Retina (tissue), 1 donor: ENCODE results near the gene NR2C1.

Experiments used
- DNase-seq: peaks from one replicate; pipeline ENCODE4 v3.0.0-alpha.2; 2016

NR2C1 gene

DNA sequence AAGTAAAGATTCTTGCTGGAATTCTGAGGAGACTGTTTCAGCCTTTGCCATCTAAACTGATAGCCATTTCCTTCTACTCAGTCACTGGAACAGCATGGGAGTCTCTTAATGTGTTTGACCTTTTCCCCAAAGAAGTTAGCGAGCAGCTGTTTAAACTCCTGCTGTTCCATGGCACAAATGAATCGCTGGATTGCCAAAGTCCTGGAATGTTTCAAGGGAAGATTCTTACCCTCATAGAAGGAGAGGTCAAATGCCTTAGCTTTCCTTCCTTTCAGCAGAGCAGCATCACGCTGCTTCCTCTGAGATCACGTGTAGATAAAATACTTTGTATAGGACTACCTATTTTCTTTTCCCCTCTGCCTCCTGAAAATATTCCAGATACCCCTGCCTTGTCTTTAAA lies 10.5 kb upstream of the NR2C1 start:
- DNase-seq = peak; percentile 20

DNA sequence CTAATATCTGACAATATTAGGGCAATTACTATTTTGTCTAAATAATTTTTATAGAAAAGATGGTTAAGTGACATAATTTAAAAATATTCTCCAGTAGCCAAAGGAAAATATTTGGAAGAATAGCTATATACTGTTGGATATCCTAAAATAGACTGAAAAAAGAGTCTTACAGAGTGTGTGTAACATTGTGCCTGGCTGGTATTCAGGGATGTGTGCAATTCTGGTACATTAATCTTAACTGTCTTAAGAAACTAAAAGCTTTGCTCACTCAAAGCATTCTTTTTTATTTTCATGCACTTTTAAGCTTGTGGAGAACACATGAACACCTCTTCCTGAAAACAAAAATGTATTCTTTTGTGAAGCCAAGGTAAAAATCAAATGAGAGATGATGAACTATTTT lies 10.1 kb upstream of the NR2C1 start:
- no peak for DNase-seq

DNA sequence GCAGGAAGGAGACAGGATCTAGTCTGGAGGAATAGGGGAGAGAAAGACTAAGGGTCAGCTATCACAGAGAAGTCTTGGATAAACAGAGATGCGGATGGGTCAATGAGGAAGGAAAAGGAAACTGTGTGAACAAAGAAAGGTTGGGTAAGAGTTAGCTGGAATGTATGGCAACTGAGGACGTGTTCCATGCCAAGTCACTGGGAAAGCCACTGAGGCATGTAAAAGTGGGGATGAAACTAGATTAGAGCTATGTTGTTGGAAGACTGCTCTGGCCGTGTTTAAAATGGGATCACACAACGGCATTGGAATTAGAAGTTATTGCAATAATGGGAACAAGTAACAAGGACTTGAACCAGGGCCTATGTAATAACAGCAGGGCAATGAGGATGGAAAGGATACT lies 3.9 kb upstream of the NR2C1 start:
- DNase-seq = no peak

DNA sequence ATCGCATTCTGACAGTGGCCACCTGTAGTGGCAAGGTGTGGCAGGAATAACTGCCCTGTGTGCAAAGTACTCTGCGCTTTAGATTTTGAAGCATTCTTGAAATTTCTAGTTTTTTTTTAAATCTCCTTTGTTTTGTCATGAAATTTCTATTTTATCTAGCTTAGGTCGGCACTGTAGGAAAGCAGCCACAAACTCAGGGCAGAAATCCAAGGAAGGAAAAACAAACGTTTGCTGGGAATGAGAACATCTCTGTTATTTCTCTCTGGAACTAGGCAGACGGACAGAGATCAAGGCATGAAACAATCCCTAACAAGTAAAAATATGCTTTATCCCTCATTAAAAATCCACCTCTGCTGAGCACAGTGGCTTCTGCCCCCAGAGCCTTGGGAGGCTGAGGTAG lies 1.3 kb upstream of the NR2C1 start:
- DNase-seq = no peak

DNA sequence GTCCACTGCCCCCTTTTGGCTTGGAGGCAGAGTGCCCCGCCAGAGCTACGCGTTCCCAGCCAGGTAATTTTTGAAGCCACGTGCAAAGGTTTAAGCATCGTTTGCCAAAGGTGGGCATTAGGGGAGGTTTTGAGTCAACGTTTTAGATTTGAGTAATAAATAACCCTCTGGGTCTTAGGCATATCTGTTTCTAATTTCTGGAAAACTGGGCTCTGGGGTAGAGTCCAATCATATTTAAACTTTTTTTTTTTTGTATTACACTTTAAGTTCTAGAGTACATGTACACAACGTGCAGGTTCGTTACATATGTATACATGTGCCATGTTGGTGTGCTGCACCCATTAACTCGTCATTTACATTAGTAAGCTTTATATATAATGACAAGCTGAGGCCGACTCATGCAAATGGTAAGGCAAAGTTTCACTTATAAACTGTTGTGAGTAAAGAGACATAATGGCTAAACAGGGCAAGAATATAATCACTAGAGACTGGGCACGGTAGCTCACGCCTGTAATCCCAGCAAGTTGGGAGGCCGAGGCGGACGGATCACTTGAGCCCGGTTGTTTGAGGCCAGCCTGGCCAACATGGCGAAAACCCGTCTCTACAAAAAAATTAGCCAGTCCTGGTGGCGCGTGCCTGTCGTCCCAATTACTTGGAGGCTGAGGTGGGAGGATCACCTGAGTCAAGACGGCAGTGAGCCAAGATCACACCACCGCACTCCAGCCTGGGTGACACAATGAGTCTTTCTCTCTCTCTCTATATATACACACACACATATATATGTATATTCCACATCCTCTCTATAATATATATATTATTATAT lies 491 bp upstream of the NR2C1 start:
- DNase-seq = no peak

DNA sequence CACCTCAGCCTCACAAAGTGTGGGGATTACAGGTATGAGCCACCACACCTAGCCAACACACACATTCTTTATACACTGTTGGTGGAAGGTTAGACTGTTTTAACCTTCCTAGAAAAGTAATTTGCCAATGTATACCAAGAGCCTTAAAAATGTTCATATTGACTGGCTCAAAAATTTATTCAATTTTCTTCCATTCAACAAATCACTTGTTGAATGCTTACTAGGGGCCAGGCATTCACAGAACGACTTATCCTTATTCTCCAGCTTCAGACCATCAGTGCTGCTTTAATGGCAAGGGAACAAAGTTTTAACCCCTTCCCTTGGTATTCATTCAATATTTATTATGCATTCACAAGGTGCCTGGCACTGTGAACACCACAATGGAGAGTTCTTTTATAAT lies 3.0 kb downstream of the NR2C1 start:
- no peak for DNase-seq

DNA sequence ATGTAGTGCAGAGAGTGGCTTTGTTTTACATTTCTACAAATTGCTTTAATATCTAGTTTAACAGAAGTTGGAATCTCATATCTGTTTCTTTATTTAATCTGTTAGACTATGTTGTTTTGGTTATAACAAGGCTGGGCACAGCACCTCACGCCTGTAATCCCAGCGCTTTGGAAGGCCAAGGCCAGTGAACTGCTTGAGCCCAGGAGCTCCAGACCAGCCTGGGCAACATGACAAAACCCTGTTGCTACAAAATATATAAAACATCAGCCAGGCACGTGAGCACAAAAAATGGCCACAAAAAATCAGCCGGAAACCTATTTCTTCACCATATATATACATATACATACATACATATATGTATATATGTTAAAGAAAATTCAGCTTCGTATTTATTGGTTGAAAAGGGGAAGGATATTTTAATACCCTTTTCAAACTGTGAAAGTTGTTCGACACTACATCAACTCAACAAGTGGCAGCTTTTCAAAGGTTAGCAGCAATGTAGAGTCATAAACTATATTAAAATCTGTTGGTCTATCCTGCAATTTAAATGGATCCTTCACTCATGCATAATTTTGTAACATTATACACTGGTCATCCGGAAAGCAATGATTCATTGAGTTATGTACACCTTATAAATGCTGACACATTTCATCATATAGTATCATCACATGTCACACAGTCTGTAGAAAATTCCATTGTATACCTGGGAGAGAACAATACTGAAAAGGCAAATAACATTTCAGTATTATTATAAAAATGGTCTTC lies 7.1 kb downstream of the NR2C1 start:
- no peak for DNase-seq

DNA sequence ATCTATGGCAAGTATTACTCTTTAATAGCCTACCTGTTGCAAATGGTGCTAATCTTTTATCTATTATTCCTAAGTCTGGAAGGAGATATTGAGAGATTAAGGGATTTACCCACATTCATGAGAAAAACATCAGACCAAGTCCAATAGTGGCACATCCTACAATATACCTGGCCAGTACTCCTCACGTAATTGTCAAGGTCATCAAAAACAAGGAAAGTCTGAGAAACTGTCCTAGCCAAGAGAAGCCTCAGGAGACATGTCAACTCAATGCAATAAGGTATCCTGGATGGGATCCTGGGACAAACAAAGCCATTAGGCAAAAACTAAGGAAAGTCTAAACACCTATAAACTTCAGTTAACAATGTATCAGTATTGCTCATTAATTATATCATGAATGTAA lies 12.5 kb downstream of the NR2C1 start:
- no peak for DNase-seq

DNA sequence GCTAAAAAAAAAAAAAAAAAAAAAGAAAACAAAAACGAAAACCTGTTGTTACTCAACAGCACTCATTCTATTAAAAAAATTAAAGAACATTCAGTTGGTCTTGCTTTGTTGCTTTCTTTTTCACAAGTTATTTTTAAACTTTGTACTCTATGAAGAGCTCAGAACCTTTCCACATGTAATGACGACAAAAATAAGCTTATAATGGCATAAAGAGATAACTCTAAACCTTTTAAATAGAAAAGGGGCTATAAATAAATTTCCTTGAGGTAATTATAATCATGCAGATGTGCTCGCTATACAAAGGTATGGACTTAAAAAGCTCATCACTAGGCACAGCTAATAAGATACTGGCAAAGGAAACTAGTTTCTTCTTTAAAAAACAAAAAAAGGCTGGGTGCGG lies 13.4 kb downstream of the NR2C1 start:
- DNase-seq = no peak

DNA sequence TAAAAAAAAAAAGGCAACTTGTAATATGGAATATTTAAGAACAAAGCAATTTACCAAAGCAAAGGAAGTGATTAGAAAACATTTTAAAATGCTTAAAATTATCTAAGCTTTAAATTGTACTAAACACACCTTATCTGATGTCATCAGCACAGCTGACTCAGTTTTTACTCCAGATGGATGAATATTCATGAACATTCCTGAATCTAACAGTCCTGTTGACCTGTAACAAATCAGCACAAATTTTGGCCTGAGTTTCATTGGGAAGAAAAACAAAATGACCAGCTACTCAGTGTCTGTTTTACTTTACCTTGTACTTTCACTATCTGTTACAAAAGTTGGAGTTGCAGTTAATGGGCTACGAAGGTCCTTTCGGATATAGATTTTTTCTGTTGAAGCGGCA lies 16.0 kb downstream of the NR2C1 start:
- DNase-seq = no peak

DNA sequence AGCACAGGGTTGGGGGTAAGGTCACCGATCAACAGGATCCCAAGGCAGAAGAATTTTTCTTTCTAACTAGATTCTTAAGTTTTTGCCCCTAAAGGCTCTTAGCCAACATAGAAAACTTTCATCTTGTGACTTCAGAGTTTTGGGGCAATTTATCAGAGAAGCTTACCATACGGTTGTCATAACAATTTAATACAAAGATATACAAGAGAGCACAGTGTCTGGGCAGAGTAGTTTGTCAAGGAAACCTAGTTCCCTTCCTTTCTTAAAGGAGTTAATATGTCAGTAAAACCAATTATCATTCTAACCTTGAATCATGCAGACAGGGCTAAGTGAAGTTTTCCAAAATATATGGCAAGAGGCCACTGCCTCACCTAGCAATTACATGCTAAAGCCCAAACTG lies 18.4 kb downstream of the NR2C1 start:
- peak; percentile 3 for DNase-seq

DNA sequence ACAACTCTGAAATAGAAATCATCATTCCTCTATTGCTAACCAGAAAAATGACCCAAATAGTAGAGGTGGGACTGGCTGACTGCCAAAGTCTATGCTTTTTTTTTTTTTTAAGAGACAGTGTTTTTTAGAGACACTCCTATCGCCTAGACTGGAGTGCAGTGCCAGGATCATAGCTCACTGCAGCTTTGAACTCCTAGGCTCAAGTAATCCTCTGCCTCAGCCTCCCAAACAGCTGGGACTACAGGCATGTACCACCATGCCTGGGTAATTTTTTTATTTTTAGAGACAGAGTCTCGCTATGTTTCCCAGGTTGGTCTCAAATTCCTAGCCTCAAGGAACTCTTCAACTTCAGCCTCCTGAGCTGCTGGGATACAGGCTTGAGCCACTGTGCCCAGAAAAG lies 19.2 kb downstream of the NR2C1 start:
- DNase-seq = no peak

DNA sequence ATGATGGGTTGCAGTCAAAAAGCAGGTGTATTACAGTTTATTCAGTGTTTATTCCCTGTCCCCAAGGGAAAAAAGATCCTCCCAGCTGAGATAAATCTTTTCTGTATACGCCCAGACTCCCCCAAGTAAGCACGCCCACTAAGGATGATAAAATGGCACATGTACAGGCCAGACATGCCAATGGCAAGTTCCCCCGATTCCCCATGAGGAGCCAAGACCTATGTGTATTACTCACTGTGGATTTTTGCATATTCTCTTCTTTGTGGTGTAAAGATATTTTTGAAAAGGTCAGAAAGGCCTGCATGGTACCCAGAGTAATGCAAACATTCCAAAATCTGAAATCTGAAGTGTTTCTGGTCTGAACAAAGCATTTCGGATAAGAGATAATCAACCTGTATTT lies 22.2 kb downstream of the NR2C1 start:
- DNase-seq = no peak

DNA sequence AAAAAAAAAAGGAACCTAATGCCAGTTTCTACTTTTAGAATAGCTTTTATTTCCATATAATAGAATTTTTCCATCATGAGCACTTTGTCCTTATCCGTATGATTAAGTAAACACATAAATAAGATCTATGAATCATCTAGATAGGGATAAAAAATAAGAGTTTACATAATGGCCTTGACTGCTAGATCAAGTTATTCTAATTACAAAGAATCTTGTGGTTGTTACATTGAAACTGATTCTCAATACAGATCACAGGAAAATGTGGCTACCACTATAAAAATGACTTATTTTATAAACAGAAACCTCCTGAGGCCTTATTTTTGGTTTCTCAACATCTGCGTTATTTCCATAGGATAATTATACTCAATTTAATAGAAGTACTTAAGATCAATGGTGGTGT lies 35.5 kb downstream of the NR2C1 start:
- DNase-seq = no peak

DNA sequence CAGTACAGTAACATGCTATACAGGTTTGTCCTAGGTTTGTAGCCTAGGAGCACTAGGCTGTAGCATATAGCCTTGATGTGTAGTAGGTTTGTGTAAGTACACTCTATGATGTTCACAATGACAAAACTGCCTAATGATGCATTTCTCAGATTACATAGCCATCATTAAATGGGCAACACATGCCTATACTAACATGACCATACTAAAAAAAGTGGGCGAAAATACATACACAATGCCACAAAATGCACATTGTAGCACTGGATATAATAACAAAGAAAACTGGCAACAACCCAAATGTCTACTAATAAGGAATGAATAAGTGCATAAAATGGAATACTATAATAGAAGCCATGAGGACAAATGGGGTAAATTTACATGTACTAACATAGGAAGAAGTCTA lies 38.7 kb downstream of the NR2C1 start:
- DNase-seq = no peak

DNA sequence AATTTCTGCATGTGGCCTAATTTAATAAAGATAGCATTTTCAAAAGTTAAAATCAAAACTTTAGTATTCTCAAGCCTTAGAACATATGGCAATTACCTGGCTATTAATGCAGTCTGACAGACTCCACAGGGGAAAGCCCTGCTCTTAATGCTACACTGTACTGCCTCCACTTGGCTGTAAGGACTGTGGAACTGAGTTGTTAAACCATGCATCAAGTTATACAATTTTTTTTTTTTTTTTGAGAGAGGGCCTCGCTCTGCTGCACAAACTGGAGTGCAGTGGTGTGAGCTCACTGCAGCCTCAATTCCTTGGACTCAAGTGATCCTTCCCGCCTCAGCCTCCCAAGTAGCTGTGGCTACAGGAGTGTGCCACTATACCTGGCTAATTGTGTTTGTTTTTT lies 50.9 kb downstream of the NR2C1 start:
- DNase-seq = no peak

DNA sequence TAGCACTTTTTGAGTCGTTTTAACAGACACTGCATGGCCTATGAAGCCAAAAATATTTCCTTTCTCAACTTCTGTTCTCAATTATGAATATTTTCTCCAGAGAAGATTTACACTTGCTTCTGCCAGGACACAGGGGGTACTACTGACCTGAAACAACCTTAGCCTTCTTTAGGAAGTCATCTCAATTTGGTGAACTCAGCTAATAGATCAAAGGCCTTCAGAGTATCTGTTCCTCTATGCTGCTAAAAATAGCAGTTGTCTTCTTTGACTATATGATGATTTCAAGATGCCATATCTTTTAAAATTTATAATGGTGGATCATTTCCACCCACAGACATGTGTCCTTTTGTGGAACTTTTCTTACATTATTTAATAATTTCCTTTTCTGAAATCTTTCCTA lies 55.9 kb downstream of the NR2C1 start:
- DNase-seq = no peak

DNA sequence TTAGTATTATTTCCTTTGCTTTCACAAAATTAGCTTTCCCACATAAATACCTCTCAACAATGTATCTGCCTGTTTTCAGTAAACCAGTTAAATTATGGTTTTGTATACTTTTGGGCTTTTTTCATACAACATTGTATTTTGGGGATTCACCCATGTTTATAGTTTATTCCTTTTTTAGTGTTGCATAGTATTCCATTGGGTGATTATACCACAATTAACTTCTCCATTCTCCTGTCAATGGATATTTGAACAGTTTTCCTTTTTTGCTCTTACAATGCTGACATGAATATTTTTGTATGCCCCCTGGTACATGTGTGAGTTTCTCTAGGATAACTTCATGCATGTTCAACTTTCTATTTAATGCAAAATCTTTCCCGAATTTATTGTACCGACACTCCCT lies 57.3 kb downstream of the NR2C1 start:
- DNase-seq = no peak

DNA sequence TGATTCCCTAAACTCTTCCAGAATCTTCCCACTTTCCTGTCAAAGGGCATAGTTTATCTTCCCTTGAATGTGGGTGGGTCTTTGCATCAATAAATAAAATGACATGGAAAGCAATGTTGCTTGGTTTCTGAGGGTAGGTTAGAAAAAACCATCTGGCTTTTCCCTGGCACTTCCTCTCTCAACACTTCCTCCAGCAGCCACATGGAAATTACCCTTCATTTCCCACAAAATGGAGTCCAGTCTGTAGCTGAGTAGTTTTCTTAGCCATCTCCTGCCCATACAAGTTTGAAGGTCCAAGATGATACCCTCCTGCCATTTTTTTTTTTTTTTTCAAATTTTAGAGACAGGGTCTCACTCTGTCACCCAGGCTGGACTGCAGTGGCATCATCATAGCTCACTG lies 58.9 kb downstream of the NR2C1 start:
- no peak for DNase-seq

DNA sequence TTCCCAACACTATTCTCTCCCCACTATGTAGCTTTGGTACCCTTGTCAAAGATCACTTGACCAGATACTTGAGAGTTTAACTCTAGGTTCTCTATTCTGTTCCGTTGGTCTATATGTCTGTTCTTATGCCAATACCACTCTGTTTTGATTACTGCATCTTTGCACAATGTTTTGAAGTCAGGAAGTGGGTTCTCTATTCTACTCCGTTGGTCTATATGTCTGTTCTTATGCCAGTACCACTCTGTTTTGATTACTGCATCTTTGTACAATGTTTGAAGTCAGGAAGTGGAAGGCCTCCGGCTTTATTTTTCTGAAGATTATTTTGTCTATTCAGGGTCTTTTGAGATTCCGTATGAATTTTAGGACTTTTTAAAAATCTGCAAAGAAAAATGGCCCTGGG lies 67.2 kb downstream of the NR2C1 start:
- DNase-seq = no peak

DNA sequence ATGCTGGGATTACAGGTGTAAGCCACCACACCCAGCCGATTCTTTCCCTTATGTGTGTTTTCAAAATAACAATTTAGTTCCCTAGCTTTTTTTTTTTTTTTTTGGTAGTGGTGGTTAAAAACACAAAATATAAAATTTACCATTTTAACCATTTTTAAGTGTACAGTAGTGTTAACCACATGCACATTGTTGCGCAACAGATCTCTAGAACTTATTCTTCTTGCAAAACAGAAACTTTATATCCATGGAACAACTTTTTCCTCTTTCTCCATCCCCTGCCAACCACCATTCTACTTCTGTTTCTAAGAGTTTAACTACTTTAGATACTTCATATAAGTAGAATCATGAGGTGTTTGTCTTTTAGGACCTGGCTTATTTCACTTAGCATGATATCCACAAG lies 68.8 kb downstream of the NR2C1 start:
- no peak for DNase-seq

DNA sequence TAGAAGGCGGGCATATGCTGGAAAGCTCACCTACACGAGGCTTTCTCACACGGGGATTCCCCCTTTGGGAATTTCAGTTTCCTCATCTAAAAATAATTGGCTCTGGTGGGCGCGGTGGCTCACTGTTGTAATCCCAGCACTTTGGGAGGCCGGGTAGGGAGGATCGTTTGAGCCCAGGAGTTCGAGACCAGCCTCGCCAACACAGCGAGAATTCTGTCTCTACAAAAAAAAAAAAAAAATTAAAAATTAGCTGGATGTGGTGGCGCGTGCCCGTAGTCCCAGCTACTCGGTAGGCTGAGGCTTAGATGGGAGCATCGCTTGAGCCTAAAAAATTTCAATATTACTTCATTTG lies 69.5 kb downstream of the NR2C1 start:
- DNase-seq = no peak

DNA sequence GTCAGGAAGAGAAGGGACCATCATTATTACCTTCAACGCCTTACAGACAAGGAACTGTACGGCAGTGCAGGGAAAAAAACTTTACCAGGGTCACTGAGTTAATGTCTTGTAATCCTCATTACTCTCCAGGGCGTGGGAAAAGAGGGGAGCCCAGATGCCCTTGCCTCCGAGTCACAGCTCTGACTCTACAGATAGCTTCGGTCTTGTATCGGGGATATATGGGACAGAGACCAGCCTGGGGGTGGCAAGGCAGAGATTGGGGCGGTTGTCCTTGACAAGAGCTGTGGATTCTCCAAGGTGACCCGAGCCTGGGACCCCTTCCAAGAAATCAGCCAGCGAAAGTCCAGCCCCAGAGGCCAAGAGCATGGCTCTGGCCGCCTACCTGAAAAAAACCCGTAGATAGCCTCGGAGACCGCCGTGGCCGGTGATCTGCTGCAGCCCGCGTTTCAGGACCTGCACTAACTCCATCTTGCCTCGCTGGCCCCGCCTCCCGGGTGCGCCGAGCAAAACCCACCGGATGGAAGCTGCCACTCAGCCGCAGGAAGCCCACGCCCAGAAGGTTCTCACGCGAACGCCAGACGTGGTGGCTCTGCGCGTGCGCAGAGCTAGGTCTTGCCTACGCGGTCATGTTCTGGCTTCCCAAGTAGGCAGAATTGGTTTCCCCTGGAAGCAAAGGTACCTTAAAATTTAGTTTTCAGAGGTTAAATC lies 70.1 kb downstream of the NR2C1 start, which contains the start of gene NDUFA12:
Gene NDUFA12, minus strand, starts transcription at position 485 of the 708 bp plus-strand sequence. Its CDS starts 17 bp downstream, at position 468.
- peak; percentile 95 for DNase-seq

DNA sequence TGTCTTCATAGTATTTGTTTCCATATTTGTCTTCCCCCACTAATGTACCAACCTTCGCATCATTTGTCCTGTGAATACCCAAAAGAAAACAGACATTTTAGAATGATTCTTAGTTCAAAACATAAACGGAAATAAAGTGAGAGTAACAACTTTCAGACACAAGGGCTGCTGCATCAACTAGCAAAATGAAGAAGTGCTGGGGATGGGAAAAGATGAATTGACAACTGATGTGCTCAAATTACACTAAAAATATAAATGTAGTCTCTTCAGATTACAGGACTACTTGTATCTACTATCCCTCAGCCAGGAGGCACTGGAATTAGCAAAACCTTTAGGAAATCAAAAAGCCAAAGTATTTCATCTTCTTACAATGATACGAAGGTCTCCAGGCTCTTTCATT lies 70.7 kb downstream of the NR2C1 start:
- no peak for DNase-seq
